Measurements from ENCODE around the gene PMEPA1.
A peak's percentile ranks its signal among the peaks of the same experiment; 100 is the strongest.

The PMEPA1 gene

GRCh38 chr20:57654363-57654997 lies 55.3 kb downstream of the PMEPA1 start:
- Histone ChIP-seq H3K27ac (no peak overlapping the region), H3K9ac (ENCODE audit: insufficient read length) (no peak overlapping the region), H3K9me3 (ENCODE audit: low read depth, low read length) (no peaks in the 10 kb centered on the region), H3K4me3 (no peak overlapping the region), H3K36me3 (ENCODE audit: insufficient read depth, low read length) (no peaks in the 10 kb centered on the region)
- TF ChIP-seq FOXP2 (optimal IDR thresholded peaks at IDR 0.05; ENCODE audit: control extremely low read depth, extremely low read length, insufficient read depth) (no peak), EZH2 (IDR thresholded peaks at IDR 0.05) (no peak), POLR2AphosphoS5 (IDR thresholded peaks at IDR 0.05; ENCODE audit: borderline replicate concordance, low read depth, low read length) (no peak)
- DNase-seq (ENCODE audit: low read depth, low spot score), result peak; percentile 3

GRCh38 chr20:57653910-57654309 lies 55.9 kb downstream of the PMEPA1 start:
- Histone ChIP-seq H3K27ac (no peak overlapping the region), H3K36me3 (ENCODE audit: insufficient read depth, low read length) (no peaks in the 10 kb centered on the region), H3K9ac (ENCODE audit: insufficient read length) (no peak overlapping the region), H3K9me3 (ENCODE audit: low read depth, low read length) (no peaks in the 10 kb centered on the region), H3K4me3 (no peak overlapping the region)
- no peak for TF ChIP-seq EZH2 (IDR thresholded peaks at IDR 0.05)
- TF ChIP-seq POLR2AphosphoS5 (IDR thresholded peaks at IDR 0.05; ENCODE audit: borderline replicate concordance, low read depth, low read length), result no peak
- TF ChIP-seq FOXP2 (optimal IDR thresholded peaks at IDR 0.05; ENCODE audit: control extremely low read depth, extremely low read length, insufficient read depth), result no peak
- no peak for DNase-seq (ENCODE audit: low read depth, low spot score)

- Histone ChIP-seq H3K4me3 (no peak overlapping the region), H3K9me3 (ENCODE audit: low read depth, low read length) (no peaks in the 10 kb centered on the region), H3K9ac (ENCODE audit: insufficient read length) (no peak overlapping the region), H3K36me3 (ENCODE audit: insufficient read depth, low read length) (no peaks in the 10 kb centered on the region), H3K27ac (no peak overlapping the region)
- TF ChIP-seq EZH2 (IDR thresholded peaks at IDR 0.05) (no peak), FOXP2 (optimal IDR thresholded peaks at IDR 0.05; ENCODE audit: control extremely low read depth, extremely low read length, insufficient read depth) (no peak), POLR2AphosphoS5 (IDR thresholded peaks at IDR 0.05; ENCODE audit: borderline replicate concordance, low read depth, low read length) (no peak)
- no peak for DNase-seq (ENCODE audit: low read depth, low spot score)
Measured at GRCh38 chr20:57653546-57653900, 56.3 kb downstream of the PMEPA1 start.

GRCh38 chr20:57652606-57653545 lies 56.9 kb downstream of the PMEPA1 start:
- H3K4me3 ChIP-seq, result no peak overlapping the region
- TF ChIP-seq FOXP2 (optimal IDR thresholded peaks at IDR 0.05; ENCODE audit: control extremely low read depth, extremely low read length, insufficient read depth) (no peak), POLR2AphosphoS5 (IDR thresholded peaks at IDR 0.05; ENCODE audit: borderline replicate concordance, low read depth, low read length) (no peak), EZH2 (IDR thresholded peaks at IDR 0.05) (no peak)
- H3K9me3 ChIP-seq (ENCODE audit: low read depth, low read length), result no peaks in the 10 kb centered on the region
- no peak overlapping the region for H3K9ac ChIP-seq (ENCODE audit: insufficient read length)
- DNase-seq (ENCODE audit: low read depth, low spot score), result no peak
- H3K27ac ChIP-seq, result no peak overlapping the region
- H3K36me3 ChIP-seq (ENCODE audit: insufficient read depth, low read length), result no peaks in the 10 kb centered on the region

- no peak overlapping the region for H3K4me3 ChIP-seq
- DNase-seq (ENCODE audit: low read depth, low spot score), result no peak
- H3K27ac ChIP-seq, result no peak overlapping the region
- H3K9ac ChIP-seq (ENCODE audit: insufficient read length), result no peak overlapping the region
- no peak for TF ChIP-seq FOXP2 (optimal IDR thresholded peaks at IDR 0.05; ENCODE audit: control extremely low read depth, extremely low read length, insufficient read depth)
- no peaks in the 10 kb centered on the region for H3K9me3 ChIP-seq (ENCODE audit: low read depth, low read length)
- H3K36me3 ChIP-seq (ENCODE audit: insufficient read depth, low read length), result no peaks in the 10 kb centered on the region
Measured at GRCh38 chr20:57651881-57652605, 57.8 kb downstream of the PMEPA1 start.

DNA sequence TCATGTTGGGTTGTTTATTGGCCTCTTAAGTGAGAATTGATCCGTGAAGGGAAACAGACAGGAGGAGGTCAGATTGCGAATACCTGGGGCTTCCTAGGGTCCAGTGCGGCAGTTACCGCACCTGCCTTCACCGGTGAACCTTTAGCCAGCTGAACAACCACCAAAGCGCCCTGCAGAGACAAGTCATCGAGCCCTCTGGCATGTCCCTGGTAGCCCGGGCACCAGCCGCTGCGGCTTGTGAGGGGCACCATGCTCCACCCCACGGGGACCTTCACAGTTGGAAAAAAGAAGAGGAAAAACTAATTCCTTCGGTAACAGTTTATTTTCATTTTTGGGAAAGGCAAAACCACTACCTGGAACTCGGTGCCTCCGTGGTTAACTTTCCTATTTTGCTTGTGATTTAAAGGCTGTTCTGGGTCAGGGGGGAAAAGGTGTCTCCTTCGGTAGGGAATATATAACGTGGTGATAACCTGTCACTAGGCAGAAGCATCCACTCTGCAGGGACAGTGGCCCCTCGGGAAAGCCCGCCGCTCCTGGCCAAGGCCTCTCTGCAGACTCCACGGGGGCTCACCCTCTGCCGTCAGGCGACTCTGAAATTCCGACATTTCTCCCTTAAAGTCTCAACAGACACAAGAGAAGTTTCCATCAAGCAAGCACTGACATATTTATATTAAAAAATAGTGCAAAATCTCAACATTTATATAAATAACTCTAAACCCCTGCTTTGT lies 58.9 kb downstream of the PMEPA1 start:
- H3K9me3 ChIP-seq (ENCODE audit: low read depth, low read length), result no peaks in the 10 kb centered on the region
- H3K9ac ChIP-seq (ENCODE audit: insufficient read length), result no peak overlapping the region
- DNase-seq (ENCODE audit: low read depth, low spot score), result no peak
- no peak overlapping the region for H3K27ac ChIP-seq
- TF ChIP-seq EZH2 (IDR thresholded peaks at IDR 0.05) (no peak), FOXP2 (optimal IDR thresholded peaks at IDR 0.05; ENCODE audit: control extremely low read depth, extremely low read length, insufficient read depth) (no peak), POLR2AphosphoS5 (IDR thresholded peaks at IDR 0.05; ENCODE audit: borderline replicate concordance, low read depth, low read length) (no peak)
- no peak overlapping the region for H3K4me3 ChIP-seq
- H3K36me3 ChIP-seq (ENCODE audit: insufficient read depth, low read length), result no peaks in the 10 kb centered on the region

GRCh38 chr20:57650266-57650665 lies 59.5 kb downstream of the PMEPA1 start:
- H3K9me3 ChIP-seq (ENCODE audit: low read depth, low read length), result no peaks in the 10 kb centered on the region
- H3K9ac ChIP-seq (ENCODE audit: insufficient read length), result no peak overlapping the region
- TF ChIP-seq POLR2AphosphoS5 (IDR thresholded peaks at IDR 0.05; ENCODE audit: borderline replicate concordance, low read depth, low read length) (no peak), EZH2 (IDR thresholded peaks at IDR 0.05) (no peak), FOXP2 (optimal IDR thresholded peaks at IDR 0.05; ENCODE audit: control extremely low read depth, extremely low read length, insufficient read depth) (no peak)
- no peak overlapping the region for H3K27ac ChIP-seq
- DNase-seq (ENCODE audit: low read depth, low spot score), result no peak
- H3K36me3 ChIP-seq (ENCODE audit: insufficient read depth, low read length), result no peaks in the 10 kb centered on the region
- H3K4me3 ChIP-seq, result no peak overlapping the region

DNA sequence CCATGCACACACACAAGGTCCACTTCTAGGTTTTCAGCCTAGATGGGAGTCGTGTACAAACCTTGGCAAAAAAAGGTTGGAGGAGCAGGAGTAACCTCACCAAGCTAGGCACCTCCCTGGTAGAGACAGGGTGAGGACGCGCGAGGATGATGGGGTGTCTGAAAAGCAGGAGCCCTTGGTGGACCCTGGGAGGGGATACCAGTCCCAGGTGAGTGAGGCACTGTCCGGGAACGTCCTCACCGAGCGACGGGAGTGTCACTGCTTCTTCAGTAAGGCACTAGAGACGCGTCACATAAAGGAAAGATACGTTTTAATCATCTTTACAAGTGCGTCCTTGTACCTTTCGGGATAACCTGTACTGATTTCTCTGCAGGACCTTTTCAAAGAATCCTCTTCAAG lies 60.2 kb downstream of the PMEPA1 start:
- DNase-seq (ENCODE audit: low read depth, low spot score), result no peak
- no peak overlapping the region for H3K4me3 ChIP-seq
- H3K9me3 ChIP-seq (ENCODE audit: low read depth, low read length), result no peaks in the 10 kb centered on the region
- no peak overlapping the region for H3K27ac ChIP-seq
- H3K9ac ChIP-seq (ENCODE audit: insufficient read length), result no peak overlapping the region
- H3K36me3 ChIP-seq (ENCODE audit: insufficient read depth, low read length), result no peaks in the 10 kb centered on the region
- TF ChIP-seq EZH2 (IDR thresholded peaks at IDR 0.05) (no peak), POLR2AphosphoS5 (IDR thresholded peaks at IDR 0.05; ENCODE audit: borderline replicate concordance, low read depth, low read length) (no peak), FOXP2 (optimal IDR thresholded peaks at IDR 0.05; ENCODE audit: control extremely low read depth, extremely low read length, insufficient read depth) (no peak)
